Measurements from ENCODE around the gene LASP1. TPM values are rescaled to one million over a fixed set of nuclear protein-coding genes. Genes with fewer than 3 reads are reported as not detected.
"Not testable (repeated sequence)": the region's sequence is repeated elsewhere in the genome, so short reads cannot be mapped to it uniquely, and the experiment has no call there.

The LASP1 gene
- total and polyA plus RNA-seq, 2 donors (not counting 3 experiments of a cell fraction or from before 2014, with no cell fraction given) = 214 to 242 TPM

DNA sequence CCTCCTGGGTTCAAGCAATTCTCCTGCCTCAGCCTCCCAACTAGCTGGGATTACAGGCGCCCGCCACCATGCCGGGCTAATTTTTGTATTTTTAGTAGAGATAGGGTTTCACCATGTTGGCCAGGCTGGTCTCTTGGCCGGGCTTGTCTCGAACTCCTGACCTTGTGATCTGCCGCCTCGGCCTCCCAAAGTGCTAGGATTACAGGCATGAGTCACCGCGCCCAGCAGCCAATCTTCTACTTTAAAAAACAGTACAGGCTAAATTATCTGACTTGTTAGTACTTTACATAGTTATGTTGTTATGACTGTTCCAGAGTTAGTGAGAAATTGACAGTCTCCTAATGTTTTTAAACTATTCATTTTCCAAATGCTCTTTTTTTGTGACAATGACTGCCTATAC lies 64.1 kb downstream of the LASP1 start:
- H3K9me1 ChIP-seq (replicated peaks; ENCODE audit: control insufficient read depth, extremely low read depth, insufficient read depth, low read length); dilution Hi-C loops (cut with MboI; ENCODE audit: extremely low pct_ligation_motif_present, low sequenced_read_pairs); DNase-seq (ENCODE audit: low read depth, low spot score); H3K4me2 ChIP-seq (ENCODE audit: insufficient read depth, low read length); H3K36me3 ChIP-seq (ENCODE audit: control insufficient read depth in 2 of 2, extremely low read depth in 1 of 2, insufficient read depth in 2 of 2, low read length in 2 of 2); BruUV-seq (replicated peaks); H3K27ac ChIP-seq (ENCODE audit: insufficient read depth, low read depth, low read length); H3K79me2 ChIP-seq (ENCODE audit: control insufficient read depth, insufficient read depth, low read length); FAIRE-seq; H3K9ac ChIP-seq (replicated peaks; ENCODE audit: extremely low read depth, insufficient read depth, low read length); H4K20me1 ChIP-seq (replicated peaks; ENCODE audit: control insufficient read depth, extremely low read depth, insufficient read depth, low read length); intact Hi-C loops (cut with micrococcal nuclease); H3K4me3 ChIP-seq (replicated peaks in 1 of 3; ENCODE audit: insufficient read depth in 1 of 3, low read depth in 1 of 3, low read length in 3 of 3); H3K9me3 ChIP-seq (replicated peaks; ENCODE audit: control insufficient read depth, insufficient read depth, low read length); H2AFZ ChIP-seq (ENCODE audit: low read depth, low read length); POLR2A ChIA-PET; H3K4me1 ChIP-seq (ENCODE audit: control insufficient read depth, extremely low read depth, insufficient read depth, low read length): not testable (repeated sequence)
- H3K27me3 ChIP-seq (ENCODE audit: control insufficient read depth in 2 of 2, insufficient read depth in 2 of 2, low read length in 2 of 2) = peaks cover 0 to 14% of the 10 kb centered on the region in 2 experiments
- CTCF ChIA-PET = interaction anchor here (0.9 to 3.4 kb wide), 3 partner anchors 9 to 49 kb away, joined by 3 to 17 read pairs (median 6); no protein-coding TSS in a partner anchor

DNA sequence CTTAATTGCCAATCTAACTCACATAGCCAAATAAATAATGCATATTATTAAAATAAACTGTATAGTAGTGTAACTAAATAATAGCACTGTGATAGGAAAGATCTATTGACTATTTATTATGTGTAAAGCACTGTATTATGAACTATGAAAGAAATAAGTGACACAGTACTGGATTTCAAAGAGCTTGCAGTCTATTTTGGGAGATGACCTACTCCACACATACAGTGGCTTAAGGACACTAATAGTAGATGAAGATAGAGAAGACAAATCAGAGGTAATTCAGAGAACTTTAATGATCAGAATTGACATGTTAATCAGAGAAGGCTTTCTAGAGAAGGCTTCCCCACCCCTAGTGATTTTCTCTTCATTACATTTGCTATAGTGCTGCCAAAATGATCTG lies 70.1 kb downstream of the LASP1 start:
- no peaks in the 10 kb centered on the region for H3K9me1 ChIP-seq (replicated peaks; ENCODE audit: control insufficient read depth, extremely low read depth, insufficient read depth, low read length)
- H4K20me1 ChIP-seq (replicated peaks; ENCODE audit: control insufficient read depth, extremely low read depth, insufficient read depth, low read length) = no peaks in the 10 kb centered on the region
- peaks cover 0 to 14% of the 10 kb centered on the region in 2 experiments for H3K27me3 ChIP-seq (ENCODE audit: control insufficient read depth in 2 of 2, insufficient read depth in 2 of 2, low read length in 2 of 2)
- intact Hi-C loops (cut with micrococcal nuclease) (no loop called here), dilution Hi-C loops (cut with MboI; ENCODE audit: extremely low pct_ligation_motif_present, low sequenced_read_pairs) (no loop called here)
- H3K4me2 ChIP-seq (ENCODE audit: insufficient read depth, low read length) = no peak overlapping the region
- H3K9ac ChIP-seq (replicated peaks; ENCODE audit: extremely low read depth, insufficient read depth, low read length) = no peak overlapping the region
- H3K4me1 ChIP-seq (ENCODE audit: control insufficient read depth, extremely low read depth, insufficient read depth, low read length) = no peaks in the 10 kb centered on the region
- no peaks in the 10 kb centered on the region for H3K36me3 ChIP-seq (ENCODE audit: control insufficient read depth in 2 of 2, extremely low read depth in 1 of 2, insufficient read depth in 2 of 2, low read length in 2 of 2)
- ChIA-PET CTCF (interaction anchor here (0.8 to 1.4 kb wide), 5 partner anchors 8 to 213 kb away, joined by 4 to 5 read pairs (median 4); no protein-coding TSS in a partner anchor), POLR2A (no interaction called here)
- no peak overlapping the region for H3K4me3 ChIP-seq (replicated peaks in 1 of 3; ENCODE audit: insufficient read depth in 1 of 3, low read depth in 1 of 3, low read length in 3 of 3)
- FAIRE-seq = no peak
- no peaks in the 10 kb centered on the region for H3K79me2 ChIP-seq (ENCODE audit: control insufficient read depth, insufficient read depth, low read length)
- BruUV-seq (replicated peaks) = no TSS peak
- H2AFZ ChIP-seq (ENCODE audit: low read depth, low read length) = no peak overlapping the region
- TF ChIP-seq, protein P1, sequence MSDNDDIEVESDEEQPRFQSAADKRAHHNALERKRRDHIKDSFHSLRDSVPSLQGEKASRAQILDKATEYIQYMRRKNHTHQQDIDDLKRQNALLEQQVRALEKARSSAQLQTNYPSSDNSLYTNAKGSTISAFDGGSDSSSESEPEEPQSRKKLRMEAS (IDR thresholded peaks at IDR 0.05; ENCODE audit: insufficient read depth, insufficient read length) = no peak
- no peak for TF ChIP-seq FOS (IDR thresholded peaks at IDR 0.05; ENCODE audit: borderline replicate concordance, insufficient read depth, low read length)
- TF ChIP-seq GATA2 (IDR thresholded peaks at IDR 0.05; ENCODE audit: insufficient read depth, insufficient read length, low read depth, low read length) = no peak
- TF ChIP-seq MYC (IDR thresholded peaks at IDR 0.05; ENCODE audit: low read depth, low read length) = no peak
- no peak for TF ChIP-seq POLR2AphosphoS5 (IDR thresholded peaks at IDR 0.05; ENCODE audit: insufficient read depth, low read depth, low read length)
- TF ChIP-seq, protein P2, sequence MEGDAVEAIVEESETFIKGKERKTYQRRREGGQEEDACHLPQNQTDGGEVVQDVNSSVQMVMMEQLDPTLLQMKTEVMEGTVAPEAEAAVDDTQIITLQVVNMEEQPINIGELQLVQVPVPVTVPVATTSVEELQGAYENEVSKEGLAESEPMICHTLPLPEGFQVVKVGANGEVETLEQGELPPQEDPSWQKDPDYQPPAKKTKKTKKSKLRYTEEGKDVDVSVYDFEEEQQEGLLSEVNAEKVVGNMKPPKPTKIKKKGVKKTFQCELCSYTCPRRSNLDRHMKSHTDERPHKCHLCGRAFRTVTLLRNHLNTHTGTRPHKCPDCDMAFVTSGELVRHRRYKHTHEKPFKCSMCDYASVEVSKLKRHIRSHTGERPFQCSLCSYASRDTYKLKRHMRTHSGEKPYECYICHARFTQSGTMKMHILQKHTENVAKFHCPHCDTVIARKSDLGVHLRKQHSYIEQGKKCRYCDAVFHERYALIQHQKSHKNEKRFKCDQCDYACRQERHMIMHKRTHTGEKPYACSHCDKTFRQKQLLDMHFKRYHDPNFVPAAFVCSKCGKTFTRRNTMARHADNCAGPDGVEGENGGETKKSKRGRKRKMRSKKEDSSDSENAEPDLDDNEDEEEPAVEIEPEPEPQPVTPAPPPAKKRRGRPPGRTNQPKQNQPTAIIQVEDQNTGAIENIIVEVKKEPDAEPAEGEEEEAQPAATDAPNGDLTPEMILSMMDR (IDR thresholded peaks at IDR 0.05; ENCODE audit: extremely low read depth in 1 of 2, insufficient read depth in 1 of 2, low read depth in 1 of 2, low read length in 2 of 2) = no peak
- no peak for TF ChIP-seq JUN (IDR thresholded peaks at IDR 0.05; ENCODE audit: borderline replicate concordance, insufficient read depth, insufficient read length, low read depth)
- no peak for TF ChIP-seq POLR2A (IDR thresholded peaks at IDR 0.05; ENCODE audit: low read depth, low read length)
- TF ChIP-seq EZH2 (IDR thresholded peaks at IDR 0.05; ENCODE audit: borderline replicate concordance, low read depth, low read length, severe bottlenecking) = no peak
- no peak for DNase-seq (ENCODE audit: low read depth, low spot score)
- no peak overlapping the region for H3K27ac ChIP-seq (ENCODE audit: insufficient read depth, low read depth, low read length)
- no peaks in the 10 kb centered on the region for H3K9me3 ChIP-seq (replicated peaks; ENCODE audit: control insufficient read depth, insufficient read depth, low read length)
